Measurements from ENCODE around the gene CCNG2. TPM values are rescaled to one million over a fixed set of nuclear protein-coding genes. Genes with fewer than 3 reads are reported as not detected.

The CCNG2 gene
- total and polyA plus RNA-seq, 10 donors, result 20.2 to 106 (median 58.0) TPM

DNA sequence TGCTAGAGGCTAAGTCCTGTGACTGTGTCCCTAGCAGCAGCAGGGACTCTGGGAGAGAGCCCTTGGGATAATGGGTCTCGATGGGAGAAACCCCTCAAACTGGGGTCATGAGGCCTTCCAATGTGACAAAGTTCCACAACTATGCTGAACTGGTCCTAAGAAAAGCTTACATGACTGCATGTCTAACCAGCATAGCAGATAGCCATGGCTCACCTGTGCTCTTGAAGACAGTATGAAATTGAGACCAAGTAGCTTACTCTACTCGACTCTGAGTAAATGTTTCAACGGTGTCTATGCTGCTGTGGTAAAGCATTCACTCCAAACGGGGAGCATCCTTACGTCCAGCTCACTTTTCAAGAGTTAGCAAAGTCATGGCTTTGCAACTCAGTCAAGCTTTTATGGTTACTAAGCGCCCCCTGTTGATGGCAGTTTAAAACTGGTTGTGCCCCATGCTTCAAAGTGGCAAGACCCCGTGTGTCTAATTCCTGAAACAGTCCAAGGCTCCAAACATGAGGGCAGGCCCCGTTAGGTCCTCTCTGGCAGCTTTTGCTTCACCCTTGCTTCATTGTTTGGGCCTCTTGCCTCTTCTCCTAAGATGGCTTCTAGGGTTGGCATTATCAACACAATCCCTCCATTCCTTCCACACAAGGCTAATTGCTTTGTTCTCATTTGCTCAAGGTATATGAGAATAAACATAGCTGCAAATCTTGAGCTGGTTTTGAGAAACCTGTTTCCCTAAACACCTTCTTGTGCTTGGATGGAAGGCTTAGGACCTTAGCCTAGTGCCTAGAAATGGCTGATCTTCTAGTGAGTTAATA is 46.6 kb downstream of the CCNG2 start:
- intact Hi-C loops (cut with DNase I; ENCODE audit: low total_unique reads), result loop anchor here (5.0 to 10.0 kb wide), 3 partner anchors 106 to 769 kb away; partner anchors contain the start of gene SHROOM3
- Histone ChIP-seq H3K27me3 (replicated peaks in 1 of 7) (no peaks in the 10 kb centered on the region), H3K9me3 (no peaks in the 10 kb centered on the region), H3K4me1 (peaks cover 0 to 9% (median 3%) of the 10 kb centered on the region in 6 donors), H3K27ac (no peak overlapping the region), H3K4me3 (no peak overlapping the region), H3K36me3 (no peaks in the 10 kb centered on the region)
- no peak for TF ChIP-seq POLR2A (IDR thresholded peaks at IDR 0.05)
- TF ChIP-seq, protein P1, sequence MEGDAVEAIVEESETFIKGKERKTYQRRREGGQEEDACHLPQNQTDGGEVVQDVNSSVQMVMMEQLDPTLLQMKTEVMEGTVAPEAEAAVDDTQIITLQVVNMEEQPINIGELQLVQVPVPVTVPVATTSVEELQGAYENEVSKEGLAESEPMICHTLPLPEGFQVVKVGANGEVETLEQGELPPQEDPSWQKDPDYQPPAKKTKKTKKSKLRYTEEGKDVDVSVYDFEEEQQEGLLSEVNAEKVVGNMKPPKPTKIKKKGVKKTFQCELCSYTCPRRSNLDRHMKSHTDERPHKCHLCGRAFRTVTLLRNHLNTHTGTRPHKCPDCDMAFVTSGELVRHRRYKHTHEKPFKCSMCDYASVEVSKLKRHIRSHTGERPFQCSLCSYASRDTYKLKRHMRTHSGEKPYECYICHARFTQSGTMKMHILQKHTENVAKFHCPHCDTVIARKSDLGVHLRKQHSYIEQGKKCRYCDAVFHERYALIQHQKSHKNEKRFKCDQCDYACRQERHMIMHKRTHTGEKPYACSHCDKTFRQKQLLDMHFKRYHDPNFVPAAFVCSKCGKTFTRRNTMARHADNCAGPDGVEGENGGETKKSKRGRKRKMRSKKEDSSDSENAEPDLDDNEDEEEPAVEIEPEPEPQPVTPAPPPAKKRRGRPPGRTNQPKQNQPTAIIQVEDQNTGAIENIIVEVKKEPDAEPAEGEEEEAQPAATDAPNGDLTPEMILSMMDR (IDR thresholded peaks at IDR 0.05 in 8 of 11, conservative IDR thresholded peaks at IDR 0.05 in 3 of 11), result peak; percentile 55 to 85 (median 79)
- WGBS, 5 donors, result 10 to 18% (median 13%) methylated on average over 8 of the region's 8 CpGs
- DNase-seq, result no peak

DNA sequence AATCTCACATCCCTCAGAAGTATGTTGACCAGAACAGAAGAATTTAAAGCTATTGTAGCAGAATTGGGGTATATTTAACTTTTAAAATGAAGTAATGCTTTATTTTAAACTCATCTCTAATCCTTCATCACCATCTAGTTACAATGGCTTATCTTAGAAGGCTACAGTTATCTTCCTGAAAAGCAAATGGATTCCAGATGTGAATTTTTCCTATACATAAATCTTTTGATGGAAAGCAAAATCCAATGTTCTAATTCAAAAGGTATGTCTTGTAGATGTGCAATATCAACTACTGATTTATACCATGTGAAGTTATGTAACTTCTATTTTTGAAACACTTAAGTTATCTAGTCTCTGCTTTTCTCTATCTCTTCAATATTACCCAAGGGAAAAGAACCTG is 47.6 kb downstream of the CCNG2 start:
- no peak overlapping the region for H3K4me3 ChIP-seq
- no peak overlapping the region for H3K27ac ChIP-seq
- no peak for TF ChIP-seq POLR2AphosphoS5 (IDR thresholded peaks at IDR 0.05)
- TF ChIP-seq, protein P1 (IDR thresholded peaks at IDR 0.05 in 8 of 11, conservative IDR thresholded peaks at IDR 0.05 in 3 of 11), result no peak
- no peak for TF ChIP-seq POLR2A (IDR thresholded peaks at IDR 0.05)
- H3K4me1 ChIP-seq, result peaks cover 0 to 9% (median 3%) of the 10 kb centered on the region in 6 donors
- no peaks in the 10 kb centered on the region for H3K9me3 ChIP-seq
- no peak for DNase-seq
- H3K27me3 ChIP-seq (replicated peaks in 1 of 7), result no peaks in the 10 kb centered on the region
- intact Hi-C loops (cut with DNase I; ENCODE audit: low total_unique reads), result loop anchor here (5.0 to 10.0 kb wide), 3 partner anchors 107 to 770 kb away; partner anchors contain the start of gene SHROOM3
- no peaks in the 10 kb centered on the region for H3K36me3 ChIP-seq

DNA sequence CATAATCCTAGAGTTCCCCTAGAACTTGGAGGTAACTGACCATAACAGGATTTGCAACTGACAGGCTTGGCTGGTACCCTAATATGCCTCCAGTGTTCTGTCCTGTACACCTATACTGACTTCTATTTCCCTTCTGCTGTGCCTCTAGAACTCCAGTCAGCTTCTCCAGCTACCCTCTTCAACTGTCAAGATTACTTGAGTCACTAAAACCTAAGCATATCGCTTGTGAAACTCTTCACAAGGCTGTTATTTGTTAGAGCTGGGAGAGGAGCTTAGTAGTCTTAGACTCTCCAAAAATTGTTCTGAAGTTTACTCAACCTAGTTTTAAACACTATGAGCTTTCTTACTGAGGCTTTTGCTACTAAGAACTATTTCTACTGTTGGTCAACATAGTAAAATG is 52.0 kb downstream of the CCNG2 start:
- intact Hi-C loops (cut with DNase I; ENCODE audit: low total_unique reads), result loop anchor here (10.0 kb wide), 2 partner anchors 694 to 774 kb away; partner anchors contain the start of gene SHROOM3

DNA sequence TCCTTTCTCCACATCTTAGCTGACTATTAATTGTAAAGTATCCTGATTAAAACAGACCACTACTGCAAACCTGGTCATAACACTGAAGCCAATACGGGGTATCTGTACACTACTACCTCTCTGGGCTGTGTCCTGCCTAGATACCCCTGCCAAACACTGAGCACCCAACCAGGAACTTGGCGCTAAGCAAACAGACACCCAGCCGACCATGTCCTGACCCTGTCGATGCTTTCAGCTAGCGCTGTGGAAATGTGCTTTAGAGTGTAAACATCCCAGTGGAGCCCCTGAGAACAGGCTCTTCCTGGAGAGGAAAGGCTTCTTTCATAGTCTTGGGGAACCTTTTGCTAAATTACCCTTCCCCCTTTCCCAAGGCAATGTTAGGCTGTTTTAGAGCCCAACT is 52.9 kb downstream of the CCNG2 start:
- H3K27me3 ChIP-seq (replicated peaks in 1 of 7), result no peaks in the 10 kb centered on the region
- intact Hi-C loops (cut with DNase I; ENCODE audit: low total_unique reads), result loop anchor here (10.0 kb wide), 2 partner anchors 695 to 775 kb away; partner anchors contain the start of gene SHROOM3
- 81 to 87% (median 83%) methylated on average over 5 of the region's 5 CpGs for WGBS, 5 donors
- H3K4me1 ChIP-seq, result no peaks in the 10 kb centered on the region
- no peaks in the 10 kb centered on the region for H3K9me3 ChIP-seq
- H3K4me3 ChIP-seq, result no peak overlapping the region
- H3K27ac ChIP-seq, result no peak overlapping the region
- no peak for DNase-seq
- TF ChIP-seq, protein P1 (IDR thresholded peaks at IDR 0.05 in 8 of 11, conservative IDR thresholded peaks at IDR 0.05 in 3 of 11), result no peak
- TF ChIP-seq POLR2A (IDR thresholded peaks at IDR 0.05) (no peak), POLR2AphosphoS5 (IDR thresholded peaks at IDR 0.05) (no peak)
- no peaks in the 10 kb centered on the region for H3K36me3 ChIP-seq

More for the DNA sequence above, 52.0 kb downstream of the CCNG2 start:
- Histone ChIP-seq H3K4me1 (no peaks in the 10 kb centered on the region), H3K27me3 (replicated peaks in 1 of 7) (no peaks in the 10 kb centered on the region), H3K36me3 (no peaks in the 10 kb centered on the region), H3K27ac (no peak overlapping the region), H3K4me3 (no peak overlapping the region), H3K9me3 (no peaks in the 10 kb centered on the region)
- WGBS, 5 donors, result 91 to 100% (median 95%) methylated on average over 1 of the region's 1 CpG
- DNase-seq, result no peak
- TF ChIP-seq, protein P1 (IDR thresholded peaks at IDR 0.05 in 8 of 11, conservative IDR thresholded peaks at IDR 0.05 in 3 of 11), result no peak
- no peak for TF ChIP-seq POLR2A (IDR thresholded peaks at IDR 0.05)
- TF ChIP-seq POLR2AphosphoS5 (IDR thresholded peaks at IDR 0.05), result no peak
